Measurements from ENCODE around the gene GRK6.

GRK6 gene

DNA sequence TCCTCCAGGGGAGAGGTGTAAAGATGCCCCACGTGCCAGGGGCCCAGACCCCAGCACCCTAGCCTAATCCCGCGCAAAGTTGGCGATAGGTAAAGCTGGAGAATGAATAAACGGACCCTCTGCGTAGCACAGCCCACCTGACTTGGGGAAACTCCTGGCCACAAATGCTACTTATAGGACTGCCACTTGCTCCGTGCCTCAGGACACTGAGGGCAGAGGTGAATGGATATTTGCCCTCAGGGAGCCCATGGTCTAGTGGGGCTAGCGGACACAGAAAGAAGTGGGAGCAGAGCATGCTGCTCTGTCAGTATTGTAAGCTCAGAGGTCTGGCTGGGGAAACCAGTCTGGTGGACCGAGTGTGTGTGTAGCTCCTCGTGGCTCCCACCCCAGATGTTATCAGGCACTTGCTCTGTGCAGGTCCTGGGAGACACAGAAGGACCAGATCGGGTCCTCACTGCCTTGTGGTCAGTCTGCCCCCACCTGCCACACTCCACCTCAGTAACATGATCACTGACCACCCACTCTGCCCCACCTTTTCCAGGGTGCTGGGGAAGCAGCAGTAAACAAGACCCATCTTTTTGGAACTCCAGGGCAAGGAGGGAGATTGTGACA is 841 bp downstream of the GRK6 start:
- no peak for DNase-seq (ENCODE audit: low read depth)

DNA sequence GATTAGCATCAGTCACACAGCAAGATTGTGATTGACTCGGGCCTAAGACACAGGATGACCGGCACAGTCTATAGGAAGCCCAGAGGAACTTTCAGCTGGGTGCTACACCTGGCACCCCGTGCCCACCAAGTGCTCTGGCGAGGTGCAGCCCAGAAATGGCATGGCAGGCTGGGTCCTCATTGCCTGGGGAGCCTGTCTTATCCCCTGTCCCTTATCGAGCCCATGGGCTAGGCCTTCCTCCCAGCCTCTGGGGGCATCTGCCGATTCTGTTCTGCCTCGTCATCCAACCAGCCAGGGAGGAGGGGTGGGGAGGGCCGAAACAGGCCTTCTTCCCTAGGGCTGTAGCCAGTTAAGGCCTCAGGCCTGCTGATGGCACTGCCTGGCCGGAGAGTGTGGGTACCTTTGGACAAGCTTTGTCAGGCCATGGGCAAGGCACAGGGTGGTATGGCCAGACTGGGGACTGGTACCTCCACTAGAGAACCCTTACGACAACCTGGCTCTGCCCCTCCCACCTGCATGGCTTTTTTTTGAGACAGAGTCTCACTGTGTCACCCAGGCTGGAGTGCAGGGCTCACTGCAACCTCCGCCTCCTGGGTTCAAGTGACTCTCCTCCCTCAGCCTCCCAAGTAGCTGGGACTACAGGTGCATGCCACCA is 1.6 kb downstream of the GRK6 start:
- no peak for DNase-seq (ENCODE audit: low read depth)

GRCh38 chr5:177428574-177429217 is 2.2 kb downstream of the GRK6 start:
- DNase-seq (ENCODE audit: low read depth), result no peak

- DNase-seq (ENCODE audit: low read depth), result peak; percentile 75
These were observed 3.0 kb downstream of the GRK6 start for GRCh38 chr5:177429248-177430040.

DNA sequence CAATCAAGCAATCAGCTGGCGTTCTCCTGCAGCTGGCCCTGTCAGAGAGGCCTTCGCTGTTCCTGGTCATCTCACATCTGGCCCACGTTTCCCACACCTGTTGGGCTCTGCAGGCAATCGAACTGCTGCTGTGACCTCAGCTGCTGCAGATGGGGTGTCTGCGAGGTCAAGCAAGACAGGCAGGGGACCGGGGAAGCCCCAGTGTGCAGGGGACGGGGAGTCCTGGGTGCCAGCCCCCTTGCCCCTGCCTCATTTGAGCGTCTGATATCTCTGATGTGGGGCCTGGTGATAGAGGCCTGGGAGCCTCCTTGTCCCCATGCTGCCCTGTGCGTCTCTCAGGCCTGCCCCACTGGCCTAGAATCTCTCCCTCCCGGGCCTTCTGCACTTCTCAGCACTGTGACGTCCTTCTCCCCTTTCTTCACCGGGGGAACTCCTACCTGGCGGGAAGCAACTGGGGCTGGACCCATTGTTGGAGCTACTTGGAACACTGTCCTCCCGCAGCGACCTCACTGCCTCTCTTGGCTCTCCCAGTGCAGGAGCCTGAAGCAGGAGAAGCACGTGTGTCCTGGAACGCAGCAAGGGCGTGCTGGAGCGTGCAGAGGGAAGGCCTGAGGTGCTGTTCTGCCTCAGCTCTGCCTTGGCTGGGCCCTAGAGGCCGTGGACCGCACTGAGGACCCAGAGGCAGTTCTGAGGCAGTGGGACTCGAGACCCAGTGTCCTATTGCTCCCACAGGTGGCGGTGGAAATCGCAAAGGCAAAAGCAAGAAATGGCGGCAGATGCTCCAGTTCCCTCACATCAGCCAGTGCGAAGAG is 3.9 kb downstream of the GRK6 start:
- DNase-seq (ENCODE audit: low read depth), result no peak

DNA sequence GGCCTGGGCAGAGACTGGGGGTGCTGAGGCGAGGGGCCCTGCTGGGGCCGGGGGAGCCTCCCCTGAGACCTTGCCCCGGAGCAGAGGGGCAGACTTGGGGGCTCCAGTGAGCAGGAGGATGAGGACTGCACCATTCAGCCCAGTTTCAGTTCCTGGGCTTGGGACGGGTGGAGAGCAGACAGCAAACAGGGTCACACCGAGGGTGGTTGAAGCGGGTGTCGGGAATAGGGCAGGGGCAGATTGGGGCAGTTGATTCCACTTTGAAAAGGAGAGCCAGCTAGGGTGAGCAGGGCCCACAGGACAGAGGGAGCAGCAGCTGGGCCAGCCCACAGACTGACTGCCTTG is 4.5 kb downstream of the GRK6 start:
- no peak for DNase-seq (ENCODE audit: low read depth)

DNA sequence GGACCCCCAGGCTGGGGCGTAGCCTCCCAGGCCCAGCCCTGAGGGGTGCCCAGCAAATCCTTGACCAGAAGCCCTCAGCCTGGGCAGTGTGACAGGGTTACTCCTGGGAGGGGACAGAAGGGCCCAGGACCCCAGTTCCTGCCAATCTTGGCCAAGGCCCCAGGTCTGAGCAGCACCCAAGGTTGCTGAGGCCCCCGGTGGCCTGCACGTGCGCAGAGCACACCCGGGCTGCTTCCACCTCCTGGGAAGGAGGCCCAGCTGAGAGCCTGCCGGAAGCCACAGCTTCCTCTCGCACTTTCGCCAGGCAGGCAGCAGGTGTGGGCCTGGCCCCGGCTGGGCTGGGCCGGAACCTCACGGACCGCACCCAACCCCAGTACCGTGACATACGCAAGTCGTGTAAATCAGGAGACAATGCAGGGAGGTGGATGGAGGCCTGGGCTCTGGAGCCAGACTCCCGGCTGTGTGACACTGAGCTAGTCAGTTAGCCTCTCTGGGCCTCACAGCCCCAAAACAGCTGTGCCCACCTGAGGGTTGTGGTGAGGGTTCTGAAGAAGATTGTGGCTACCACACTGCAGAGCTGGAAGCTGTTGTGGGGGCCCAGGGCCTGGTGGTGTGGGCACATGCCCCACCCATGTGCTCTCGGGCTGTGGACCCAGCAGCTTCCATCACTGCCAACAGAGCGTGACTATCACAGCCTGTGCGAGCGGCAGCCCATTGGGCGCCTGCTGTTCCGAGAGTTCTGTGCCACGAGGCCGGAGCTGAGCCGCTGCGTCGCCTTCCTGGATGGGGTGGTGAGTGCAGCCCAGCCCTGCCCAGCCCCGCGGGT is 5.1 kb downstream of the GRK6 start:
- no peak for DNase-seq (ENCODE audit: low read depth)

- no peak for DNase-seq (ENCODE audit: low read depth)
These were observed 5.8 kb downstream of the GRK6 start for GRCh38 chr5:177432143-177432838.

DNA sequence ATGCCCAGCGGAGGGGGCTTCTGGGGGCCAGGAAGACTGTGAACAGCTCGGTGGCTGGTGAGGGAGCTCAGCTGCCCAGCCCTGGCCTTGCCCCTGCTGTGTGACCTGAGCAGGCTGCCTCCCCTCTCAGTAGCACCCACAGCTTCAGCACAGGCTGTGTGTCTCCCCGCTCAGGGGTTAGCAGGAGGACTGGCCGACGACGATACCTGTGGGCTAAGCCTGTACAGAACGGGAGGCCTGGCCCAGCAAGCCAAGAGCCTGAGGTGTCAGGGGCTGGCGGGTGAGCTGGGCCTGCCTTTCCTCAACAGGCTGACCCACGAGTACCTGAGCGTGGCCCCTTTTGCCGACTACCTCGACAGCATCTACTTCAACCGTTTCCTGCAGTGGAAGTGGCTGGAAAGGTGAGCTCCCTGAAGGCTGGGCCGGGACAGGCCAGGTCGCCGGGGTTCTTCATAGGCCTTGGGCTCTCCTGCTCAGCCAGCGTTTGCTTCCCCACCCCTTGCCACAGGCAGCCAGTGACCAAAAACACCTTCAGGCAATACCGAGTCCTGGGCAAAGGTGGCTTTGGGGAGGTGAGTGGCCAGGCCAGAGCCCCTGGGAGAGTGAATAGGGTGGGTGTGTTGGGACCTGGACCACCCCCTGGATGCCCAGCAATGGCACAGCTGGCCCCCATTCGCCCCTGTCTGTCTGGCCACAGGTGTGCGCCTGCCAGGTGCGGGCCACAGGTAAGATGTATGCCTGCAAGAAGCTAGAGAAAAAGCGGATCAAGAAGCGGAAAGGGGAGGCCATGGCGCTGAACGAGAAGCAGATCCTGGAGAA is 6.6 kb downstream of the GRK6 start:
- no peak for DNase-seq (ENCODE audit: low read depth)

- DNase-seq (ENCODE audit: low read depth), result no peak
These were observed 7.3 kb downstream of the GRK6 start for GRCh38 chr5:177433658-177434217.

DNA sequence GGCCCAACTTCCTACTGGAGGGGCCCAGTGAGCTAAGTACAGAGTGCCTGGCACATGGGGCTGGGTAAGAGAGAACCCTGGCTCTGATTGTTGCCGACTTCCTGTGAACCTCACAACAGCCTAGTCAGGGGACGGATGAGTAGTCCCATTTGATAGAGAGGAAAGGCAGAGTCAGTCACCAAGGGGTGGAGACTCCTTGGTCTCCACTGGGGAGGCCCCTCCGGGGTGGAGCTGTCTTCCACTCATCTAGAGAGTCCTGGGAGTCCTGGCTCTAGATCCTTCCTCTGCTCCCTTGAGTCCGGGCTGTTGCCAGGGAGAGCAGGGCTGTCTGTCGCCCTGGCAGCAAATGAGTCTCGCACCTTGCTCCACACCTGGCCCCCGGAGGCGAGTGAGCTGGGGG is 8.0 kb downstream of the GRK6 start:
- no peak for DNase-seq (ENCODE audit: low read depth)

DNA sequence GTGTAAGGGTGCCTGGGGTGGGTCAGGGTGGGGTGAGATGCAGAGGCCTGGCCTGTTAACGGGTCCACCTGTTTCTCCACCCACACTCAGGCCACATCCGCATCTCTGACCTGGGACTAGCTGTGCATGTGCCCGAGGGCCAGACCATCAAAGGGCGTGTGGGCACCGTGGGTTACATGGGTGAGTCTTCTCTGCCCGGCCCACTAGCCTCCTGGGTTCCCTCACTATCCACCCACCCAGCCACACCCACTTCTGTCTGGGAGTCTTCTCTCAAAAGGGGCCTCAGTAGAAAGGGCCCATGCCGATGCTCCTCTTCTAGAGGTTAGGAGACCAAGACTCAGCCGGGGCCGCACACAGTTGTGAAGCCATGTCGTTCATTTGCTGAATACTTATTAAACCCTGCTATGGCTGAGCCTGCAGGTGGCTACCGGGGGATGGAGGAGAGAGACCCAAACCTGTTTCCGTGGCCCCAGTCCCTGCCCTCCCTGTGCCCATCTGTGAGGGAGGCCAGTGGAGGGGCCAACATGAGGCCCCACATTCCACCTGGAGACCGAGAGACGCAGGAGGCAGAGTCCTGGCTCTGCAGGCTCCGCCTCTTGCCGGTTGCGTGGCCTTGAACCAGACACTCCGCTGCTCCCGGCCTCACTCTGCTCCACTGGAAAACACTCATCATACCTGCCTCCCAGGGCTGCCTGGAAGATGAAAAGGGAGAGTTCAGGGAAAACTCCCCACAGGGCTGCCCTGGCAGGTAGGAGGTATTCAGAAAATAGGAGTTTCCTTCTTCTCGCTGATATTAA is 8.7 kb downstream of the GRK6 start:
- DNase-seq (ENCODE audit: low read depth), result no peak

- DNase-seq (ENCODE audit: low read depth), result no peak
These were observed 9.5 kb downstream of the GRK6 start for GRCh38 chr5:177435847-177436536.

GRCh38 chr5:177437623-177438022 is 11.1 kb downstream of the GRK6 start:
- DNase-seq (ENCODE audit: low read depth), result no peak

- DNase-seq (ENCODE audit: low read depth), result no peak
These were observed 12.0 kb downstream of the GRK6 start for GRCh38 chr5:177438468-177438867.

GRCh38 chr5:177439518-177440053 is 13.1 kb downstream of the GRK6 start:
- no peak for DNase-seq (ENCODE audit: low read depth)

GRCh38 chr5:177440211-177440989 is 13.9 kb downstream of the GRK6 start:
- no peak for DNase-seq (ENCODE audit: low read depth)
